Endometrium (tissue), 2 donors: ENCODE measurements around the gene KISS1R.
"Not testable (repeated sequence)": the region's sequence is repeated elsewhere in the genome, so short reads cannot be mapped to it uniquely, and the experiment has no call there.

Source experiments
- FAIRE-seq: peaks from 2 replicates; lab custom pipeline; 2012; peaks lifted over from hg19 to GRCh38; lab: Jason Lieb, UNC
- donor health status: control.
- donor health status: control.

The KISS1R gene

DNA sequence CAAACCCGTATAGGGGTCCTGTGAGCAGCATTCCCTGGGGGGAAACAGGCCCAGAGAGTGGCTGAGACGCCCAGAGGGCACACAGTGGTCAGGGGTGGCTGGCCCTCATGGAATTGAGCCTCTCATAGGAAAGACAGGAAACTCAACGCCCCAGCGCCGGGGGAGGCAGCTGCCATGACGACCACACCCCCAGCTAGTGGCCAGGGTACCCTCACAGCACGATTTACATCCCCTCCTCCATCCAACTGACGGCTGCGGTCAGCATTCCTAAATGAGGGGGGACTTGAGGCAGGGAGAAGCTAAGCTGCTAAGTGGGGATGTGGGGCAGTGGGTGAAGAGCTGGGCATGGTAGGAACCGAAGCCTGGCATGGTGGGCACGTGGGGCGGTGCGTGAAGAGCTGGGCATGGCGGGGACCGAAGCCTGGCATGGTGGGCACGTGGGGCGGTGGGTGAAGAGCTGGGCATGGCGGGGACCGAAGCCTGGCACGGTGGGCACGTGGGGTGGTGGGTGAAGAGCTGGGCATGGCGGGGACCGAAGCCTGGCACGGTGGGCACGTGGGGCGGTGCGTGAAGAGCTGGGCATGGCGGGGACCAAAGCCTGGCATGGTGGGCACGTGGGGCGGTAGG, 34.1 kb upstream of the KISS1R start:
- no peak for FAIRE-seq

DNA sequence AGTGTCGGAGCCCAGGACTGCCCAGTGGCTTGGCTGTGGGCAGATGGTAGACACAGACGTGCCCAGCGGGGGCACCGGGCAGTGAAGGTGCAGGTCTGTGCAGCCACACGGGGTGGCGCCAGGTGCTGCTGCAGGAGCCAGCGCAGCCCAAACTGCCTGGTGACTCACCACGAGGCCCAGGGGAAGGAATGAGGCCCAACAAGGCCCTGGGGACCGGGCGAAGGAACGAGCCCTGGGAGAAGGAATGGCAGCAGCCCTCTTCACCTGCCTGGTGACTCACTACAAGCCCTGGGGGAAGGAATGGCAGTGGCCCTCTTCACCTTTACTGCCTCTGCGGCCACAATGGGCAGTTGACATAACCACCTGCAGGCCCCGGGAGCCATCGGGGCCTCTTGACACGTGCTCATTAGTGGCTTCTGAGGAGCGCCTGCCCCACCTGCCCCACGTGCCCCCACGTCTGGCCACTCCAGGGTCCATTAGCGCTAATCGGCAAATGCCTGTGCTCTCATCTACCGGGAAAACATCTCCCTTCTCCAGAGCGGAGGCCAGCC, 33.4 kb upstream of the KISS1R start:
- FAIRE-seq: no peak

- no peak for FAIRE-seq
Observed at GRCh38 chr19:884420-885211, 32.5 kb upstream of the KISS1R start.

GRCh38 chr19:885536-886224, 31.5 kb upstream of the KISS1R start:
- FAIRE-seq: no peak

DNA sequence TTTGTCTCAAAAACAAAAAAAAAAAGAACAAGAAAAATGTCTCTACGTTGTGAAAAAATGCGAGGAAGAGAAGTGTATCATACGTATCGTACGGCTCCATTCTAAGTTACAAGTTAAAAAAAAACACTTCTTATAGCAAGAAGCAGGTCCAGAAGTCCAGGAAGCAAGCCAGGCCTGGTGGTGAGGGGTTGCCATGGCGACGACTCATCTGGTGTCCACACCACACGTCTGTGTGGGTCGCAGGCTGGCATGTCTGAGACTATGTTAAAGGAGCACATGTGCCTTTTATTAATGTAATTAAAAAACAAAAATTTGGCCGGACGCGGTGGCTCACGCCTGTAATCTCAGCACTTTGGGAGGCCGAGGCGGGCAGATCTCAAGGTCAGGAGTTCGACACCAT, 30.1 kb upstream of the KISS1R start:
- FAIRE-seq: no peak

DNA sequence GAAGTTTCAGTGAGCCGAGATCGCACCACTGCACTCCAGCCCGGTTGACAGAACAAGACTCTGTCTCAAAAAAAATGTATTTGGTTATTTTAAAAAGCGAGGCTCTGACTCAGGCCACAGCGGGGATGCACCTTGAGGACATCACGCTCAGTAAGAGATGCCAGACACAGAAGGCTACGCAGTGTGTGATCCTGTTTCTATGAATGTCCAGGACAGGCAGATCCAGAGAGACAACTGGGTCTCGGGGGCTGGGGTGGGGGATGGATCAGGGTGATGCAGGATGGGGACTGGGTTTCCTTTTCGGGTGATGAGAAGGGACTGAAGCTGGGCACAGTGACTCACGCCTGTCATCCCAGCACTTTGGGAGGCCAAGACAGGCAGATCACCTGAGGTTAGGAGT, 29.5 kb upstream of the KISS1R start:
- FAIRE-seq: no peak

- FAIRE-seq: no peak
Observed at GRCh38 chr19:888581-889385, 28.4 kb upstream of the KISS1R start.

DNA sequence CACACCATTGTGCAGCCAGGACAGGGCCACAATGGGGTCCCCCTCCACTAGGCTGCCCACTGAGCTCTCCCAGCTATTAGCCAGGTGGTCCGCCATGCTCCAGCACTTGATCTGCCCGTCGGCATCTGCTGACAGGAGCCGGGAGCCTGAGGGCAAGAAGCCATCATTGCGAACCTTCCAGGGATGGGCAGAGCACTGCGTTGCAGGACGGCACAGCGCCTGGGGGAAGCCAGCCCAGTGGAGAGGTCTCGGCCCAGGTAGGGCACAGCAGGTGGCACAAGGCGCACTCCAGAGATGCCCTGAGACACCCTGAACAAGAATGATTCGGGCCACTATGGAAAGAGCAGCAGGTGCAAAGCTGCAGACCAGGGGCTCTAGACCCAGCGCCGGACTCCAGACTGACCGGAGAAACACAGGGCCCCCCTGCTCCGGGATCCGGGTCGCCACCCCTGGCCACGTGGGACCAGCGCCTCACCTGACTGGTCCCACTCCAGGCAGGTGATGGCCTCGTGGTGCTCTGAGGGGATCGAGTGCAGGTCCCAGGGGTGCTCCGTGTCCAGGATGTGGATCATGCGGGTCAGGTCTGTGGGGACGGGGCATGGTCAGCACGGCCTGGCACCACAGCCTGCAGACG, 27.4 kb upstream of the KISS1R start:
- FAIRE-seq: no peak

- no peak for FAIRE-seq
Observed at GRCh38 chr19:890831-891230, 26.3 kb upstream of the KISS1R start.

- not testable (repeated sequence) for FAIRE-seq
Observed at GRCh38 chr19:891421-892200, 25.5 kb upstream of the KISS1R start.

DNA sequence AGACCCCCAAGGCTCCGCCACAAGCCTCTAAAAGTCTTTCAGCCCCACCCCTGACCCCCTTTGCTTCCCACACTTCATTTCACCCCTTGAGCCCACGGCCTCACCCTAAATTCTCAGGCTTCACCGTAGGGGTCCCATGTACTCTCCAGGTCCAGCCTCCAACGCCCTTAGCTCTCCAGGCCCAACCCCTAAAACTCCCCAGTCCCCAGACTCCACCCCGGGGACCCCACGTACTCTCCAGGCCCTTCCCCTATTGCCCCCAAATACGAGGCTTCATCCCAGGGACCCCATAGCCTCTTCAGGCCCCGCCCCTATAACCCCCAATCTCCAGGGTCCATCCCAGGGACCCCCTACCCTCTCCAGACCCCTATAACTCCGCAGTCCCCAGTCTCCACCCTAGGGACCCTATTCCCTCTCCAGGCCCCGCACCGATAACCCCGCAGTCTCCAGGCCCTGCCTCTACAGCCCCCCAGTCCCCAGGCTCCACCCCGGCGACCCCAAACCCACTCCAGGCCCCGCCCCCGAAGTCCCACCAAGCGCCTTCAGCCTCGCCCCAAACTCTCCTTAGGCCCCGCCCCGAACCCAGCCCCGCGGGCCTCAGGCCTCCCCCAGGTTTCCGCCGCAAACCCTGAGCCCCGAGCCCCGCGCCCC, 24.8 kb upstream of the KISS1R start:
- no peak for FAIRE-seq

GRCh38 chr19:892894-893689, 24.0 kb upstream of the KISS1R start, which contains the start of the genes MED16 and RNU6-9:
MED16 (minus strand) TSS chr19:893187; CDS start chr19:891131, 2,056 bp downstream.
RNU6-9 (plus strand) TSS chr19:893484.
- FAIRE-seq: peak; percentile 37

GRCh38 chr19:896434-896833, 20.7 kb upstream of the KISS1R start:
- FAIRE-seq: no peak

DNA sequence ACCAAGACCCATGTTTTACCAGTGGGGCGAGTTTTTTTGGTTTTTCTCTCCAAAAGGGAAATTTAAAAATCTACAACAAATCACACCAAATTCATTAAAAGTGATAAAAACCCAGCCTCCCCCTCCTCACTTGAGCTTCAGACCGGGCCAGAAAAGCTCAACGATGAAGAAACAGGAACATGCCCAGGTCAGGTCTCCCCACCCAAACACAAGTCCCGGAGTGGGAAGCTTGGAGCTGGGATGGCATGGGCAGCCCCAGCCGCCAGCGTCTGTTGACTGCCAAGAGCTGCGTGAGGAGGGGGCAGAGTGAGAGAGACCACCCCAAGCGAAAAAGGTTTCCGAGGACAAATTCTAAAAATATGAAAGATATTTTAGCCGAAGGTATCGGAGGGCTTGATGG, 20.1 kb upstream of the KISS1R start:
- no peak for FAIRE-seq

GRCh38 chr19:897442-898039, 19.6 kb upstream of the KISS1R start:
- no peak for FAIRE-seq

DNA sequence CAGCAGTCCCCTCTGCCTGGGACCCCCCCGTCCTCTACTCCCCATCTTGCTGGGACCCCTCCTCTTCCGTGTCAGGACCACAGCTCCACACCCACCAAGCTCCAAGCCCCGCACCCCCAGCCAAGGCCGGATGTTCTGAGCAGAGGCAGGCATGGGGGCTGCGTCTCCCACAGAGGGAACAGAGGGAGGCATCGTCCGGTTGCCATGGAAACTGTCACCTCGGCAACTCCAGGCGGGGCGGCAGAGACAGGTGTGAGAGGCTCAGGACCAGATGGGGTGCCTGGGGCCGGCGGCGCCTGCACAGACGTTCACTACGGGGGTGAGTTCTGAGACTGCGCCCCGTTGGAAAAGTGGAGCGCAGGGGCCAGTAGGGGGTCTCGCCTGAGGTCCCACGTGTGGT, 18.5 kb upstream of the KISS1R start:
- no peak for FAIRE-seq

GRCh38 chr19:899336-900042, 17.6 kb upstream of the KISS1R start:
- FAIRE-seq: no peak

- FAIRE-seq: no peak
Observed at GRCh38 chr19:900043-900301, 17.2 kb upstream of the KISS1R start.
